ENCODE data around the gene CDCA3.

The CDCA3 gene

GRCh38 chr12:6840761-6841515 is 10.1 kb downstream of the CDCA3 start, which contains the start of gene GNB3:
Gene GNB3 (plus strand): TSS chr12:6840925. CDS start chr12:6841288, 363 bp downstream.
- no peak for TF ChIP-seq CTCF (conservative IDR thresholded peaks at IDR 0.05; ENCODE audit: low read length)

GRCh38 chr12:6840330-6840729 is 10.8 kb downstream of the CDCA3 start:
- DNase-seq (ENCODE audit: low read depth), result no peak
- TF ChIP-seq CTCF (conservative IDR thresholded peaks at IDR 0.05; ENCODE audit: low read length), result no peak
- H3K4me3 ChIP-seq (ENCODE audit: low read length), result no peak overlapping the region

More at GRCh38 chr12:6840761-6841515, 10.1 kb downstream of the CDCA3 start, which contains the start of gene GNB3:
- no peak within 1 kb of the TSS for H3K4me3 ChIP-seq (ENCODE audit: low read length)
- no peak for DNase-seq (ENCODE audit: low read depth)

GRCh38 chr12:6839482-6840201 is 11.4 kb downstream of the CDCA3 start:
- DNase-seq (ENCODE audit: low read depth), result no peak
- no peak for TF ChIP-seq CTCF (conservative IDR thresholded peaks at IDR 0.05; ENCODE audit: low read length)
- H3K4me3 ChIP-seq (ENCODE audit: low read length), result no peak overlapping the region

GRCh38 chr12:6838854-6839253 is 12.2 kb downstream of the CDCA3 start:
- no peak for DNase-seq (ENCODE audit: low read depth)
- H3K4me3 ChIP-seq (ENCODE audit: low read length), result no peak overlapping the region
- TF ChIP-seq CTCF (conservative IDR thresholded peaks at IDR 0.05; ENCODE audit: low read length), result no peak

GRCh38 chr12:6837370-6838060 is 13.6 kb downstream of the CDCA3 start:
- no peak for DNase-seq (ENCODE audit: low read depth)
- TF ChIP-seq CTCF (conservative IDR thresholded peaks at IDR 0.05; ENCODE audit: low read length), result no peak
- H3K4me3 ChIP-seq (ENCODE audit: low read length), result no peak overlapping the region

- no peak for DNase-seq (ENCODE audit: low read depth)
- TF ChIP-seq CTCF (conservative IDR thresholded peaks at IDR 0.05; ENCODE audit: low read length), result no peak
- H3K4me3 ChIP-seq (ENCODE audit: low read length), result no peak overlapping the region
These were observed 14.2 kb downstream of the CDCA3 start for GRCh38 chr12:6836851-6837250.
